ENCODE measurements around the gene STK38L. TPM values are rescaled to one million over a fixed set of nuclear protein-coding genes. Genes with fewer than 3 reads are reported as not detected.

STK38L gene
- total RNA-seq, 4 donors from 2014 or later: 64.6 to 102 (median 82.4) TPM

GRCh38 chr12:27277846-27278260 is 33.8 kb downstream of the STK38L start:
- no peak for DNase-seq (ENCODE audit: extremely low spot score)
- TF ChIP-seq POLR2AphosphoS5 (IDR thresholded peaks at IDR 0.05): peak in 1 of 2 donors; percentile 16
- no peak for TF ChIP-seq POLR2A (IDR thresholded peaks at IDR 0.05; ENCODE audit: low read depth)
- no peak for TF ChIP-seq CTCF (IDR thresholded peaks at IDR 0.05)
- peaks cover 74 to 95% (median 87%) of the 10 kb centered on the region in 4 donors for H3K4me1 ChIP-seq
- WGBS: 16% methylated on average over 1 of the region's 1 CpG
- no peaks in the 10 kb centered on the region for H3K36me3 ChIP-seq
- H3K27me3 ChIP-seq: no peaks in the 10 kb centered on the region
- no peaks in the 10 kb centered on the region for H3K9me3 ChIP-seq
- H3K4me3 ChIP-seq: no peak overlapping the region
- intact Hi-C loops (cut with DNase I): no loop called here
- peak overlapping the region; percentile 64 to 75 (median 68) for H3K27ac ChIP-seq (replicated peaks in 1 of 4)

GRCh38 chr12:27279826-27280225 is 35.7 kb downstream of the STK38L start:
- no peak for DNase-seq (ENCODE audit: extremely low spot score)
- intact Hi-C loops (cut with DNase I): no loop called here
- no peak overlapping the region for H3K4me3 ChIP-seq
- peaks cover 63 to 95% (median 87%) of the 10 kb centered on the region in 4 donors for H3K4me1 ChIP-seq
- TF ChIP-seq POLR2A (IDR thresholded peaks at IDR 0.05; ENCODE audit: low read depth): no peak
- TF ChIP-seq EP300 (IDR thresholded peaks at IDR 0.05): no peak
- TF ChIP-seq POLR2AphosphoS5 (IDR thresholded peaks at IDR 0.05): no peak
- TF ChIP-seq CTCF (IDR thresholded peaks at IDR 0.05): no peak
- H3K27ac ChIP-seq (replicated peaks in 1 of 4): peak overlapping the region in 3 of 4 donors; percentile 31 to 75 (median 72)
- H3K9me3 ChIP-seq: no peaks in the 10 kb centered on the region
- WGBS: 46% methylated on average over 2 of the region's 2 CpGs
- H3K36me3 ChIP-seq: no peaks in the 10 kb centered on the region
- H3K27me3 ChIP-seq: no peaks in the 10 kb centered on the region

- H3K4me1 ChIP-seq: peaks cover 65 to 95% (median 87%) of the 10 kb centered on the region in 4 donors
- H3K36me3 ChIP-seq: no peaks in the 10 kb centered on the region
- no peak for DNase-seq (ENCODE audit: extremely low spot score)
- 74% methylated on average over 5 of the region's 5 CpGs for WGBS
- TF ChIP-seq POLR2AphosphoS5 (IDR thresholded peaks at IDR 0.05): no peak
- no peak for TF ChIP-seq EP300 (IDR thresholded peaks at IDR 0.05)
- TF ChIP-seq CTCF (IDR thresholded peaks at IDR 0.05): no peak
- no peaks in the 10 kb centered on the region for H3K27me3 ChIP-seq
- no peaks in the 10 kb centered on the region for H3K9me3 ChIP-seq
- H3K4me3 ChIP-seq: no peak overlapping the region
- H3K27ac ChIP-seq (replicated peaks in 1 of 4): peak overlapping the region; percentile 13 to 75 (median 55)
- intact Hi-C loops (cut with DNase I): no loop called here
Measured at GRCh38 chr12:27280412-27280811, 36.3 kb downstream of the STK38L start.

GRCh38 chr12:27282754-27283153 is 38.7 kb downstream of the STK38L start:
- Histone ChIP-seq H3K27ac (replicated peaks in 1 of 4) (no peak overlapping the region), H3K36me3 (no peaks in the 10 kb centered on the region), H3K4me1 (peaks cover 55 to 88% (median 79%) of the 10 kb centered on the region in 4 donors), H3K27me3 (no peaks in the 10 kb centered on the region), H3K4me3 (no peak overlapping the region), H3K9me3 (no peaks in the 10 kb centered on the region)
- intact Hi-C loops (cut with DNase I): no loop called here
- TF ChIP-seq POLR2A (IDR thresholded peaks at IDR 0.05; ENCODE audit: low read depth) (no peak), CTCF (IDR thresholded peaks at IDR 0.05) (no peak), POLR2AphosphoS5 (IDR thresholded peaks at IDR 0.05) (no peak)
- WGBS: 96% methylated on average over 2 of the region's 2 CpGs
- DNase-seq (ENCODE audit: extremely low spot score): no peak

GRCh38 chr12:27284021-27284420 is 39.9 kb downstream of the STK38L start:
- peak overlapping the region; percentile 0 to 64 (median 44) for H3K27ac ChIP-seq (replicated peaks in 1 of 4)

More at GRCh38 chr12:27284021-27284420, 39.9 kb downstream of the STK38L start:
- Histone ChIP-seq H3K36me3 (no peaks in the 10 kb centered on the region), H3K4me3 (no peak overlapping the region), H3K9me3 (no peaks in the 10 kb centered on the region), H3K4me1 (peaks cover 46 to 87% (median 76%) of the 10 kb centered on the region in 4 donors), H3K27me3 (no peaks in the 10 kb centered on the region)
- intact Hi-C loops (cut with DNase I): no loop called here
- no peak for DNase-seq (ENCODE audit: extremely low spot score)
- TF ChIP-seq POLR2AphosphoS5 (IDR thresholded peaks at IDR 0.05) (no peak), CTCF (IDR thresholded peaks at IDR 0.05) (no peak), POLR2A (IDR thresholded peaks at IDR 0.05; ENCODE audit: low read depth) (no peak), EP300 (IDR thresholded peaks at IDR 0.05) (no peak)
- WGBS: 96% methylated on average over 3 of the region's 3 CpGs

Measured in esophagus muscularis mucosa (tissue), 4 donors.